NCI-H1048 (cell line): ENCODE results near the gene ULBP2.
"Not testable (repeated sequence)": the region's sequence is repeated elsewhere in the genome, so short reads cannot be mapped to it uniquely, and the experiment has no call there.

Experiments used
- DNase-seq: peaks from one replicate; lab custom pipeline; 2025; lab: John Stamatoyannopoulos, UW

ULBP2 gene

GRCh38 chr6:149941583-149942460, at the start of gene ULBP2:
ULBP2 (plus strand) TSS chr6:149942014; CDS start chr6:149942073, 59 bp downstream.
- peak; percentile 74 for DNase-seq

GRCh38 chr6:149895048-149895590, 46.7 kb upstream of the ULBP2 start:
- DNase-seq, result no peak

DNA sequence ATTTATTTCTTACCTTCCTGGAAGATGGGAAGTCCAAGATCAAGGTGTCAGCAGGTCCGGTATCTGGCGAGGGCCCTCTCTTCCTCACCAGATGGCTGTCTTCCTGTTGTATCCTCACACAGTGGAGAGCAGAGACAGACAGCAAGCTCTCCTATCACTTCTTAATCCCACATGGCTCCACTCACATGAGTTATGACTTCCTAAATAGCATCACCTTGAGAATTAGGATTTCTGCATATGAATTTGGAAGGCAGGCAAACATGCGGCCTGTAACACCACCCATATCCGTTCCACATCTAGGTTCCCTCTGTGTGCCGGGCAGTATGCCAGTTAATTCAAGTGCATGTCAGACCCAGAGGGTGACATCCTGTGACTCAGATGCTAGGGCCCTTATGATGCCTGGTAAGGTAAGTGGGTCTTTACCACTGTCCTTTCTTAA, 46.0 kb upstream of the ULBP2 start:
- DNase-seq, result no peak

GRCh38 chr6:149896491-149896890, 45.3 kb upstream of the ULBP2 start:
- no peak for DNase-seq

- no peak for DNase-seq
These were observed 44.7 kb upstream of the ULBP2 start for GRCh38 chr6:149897015-149897697.

DNA sequence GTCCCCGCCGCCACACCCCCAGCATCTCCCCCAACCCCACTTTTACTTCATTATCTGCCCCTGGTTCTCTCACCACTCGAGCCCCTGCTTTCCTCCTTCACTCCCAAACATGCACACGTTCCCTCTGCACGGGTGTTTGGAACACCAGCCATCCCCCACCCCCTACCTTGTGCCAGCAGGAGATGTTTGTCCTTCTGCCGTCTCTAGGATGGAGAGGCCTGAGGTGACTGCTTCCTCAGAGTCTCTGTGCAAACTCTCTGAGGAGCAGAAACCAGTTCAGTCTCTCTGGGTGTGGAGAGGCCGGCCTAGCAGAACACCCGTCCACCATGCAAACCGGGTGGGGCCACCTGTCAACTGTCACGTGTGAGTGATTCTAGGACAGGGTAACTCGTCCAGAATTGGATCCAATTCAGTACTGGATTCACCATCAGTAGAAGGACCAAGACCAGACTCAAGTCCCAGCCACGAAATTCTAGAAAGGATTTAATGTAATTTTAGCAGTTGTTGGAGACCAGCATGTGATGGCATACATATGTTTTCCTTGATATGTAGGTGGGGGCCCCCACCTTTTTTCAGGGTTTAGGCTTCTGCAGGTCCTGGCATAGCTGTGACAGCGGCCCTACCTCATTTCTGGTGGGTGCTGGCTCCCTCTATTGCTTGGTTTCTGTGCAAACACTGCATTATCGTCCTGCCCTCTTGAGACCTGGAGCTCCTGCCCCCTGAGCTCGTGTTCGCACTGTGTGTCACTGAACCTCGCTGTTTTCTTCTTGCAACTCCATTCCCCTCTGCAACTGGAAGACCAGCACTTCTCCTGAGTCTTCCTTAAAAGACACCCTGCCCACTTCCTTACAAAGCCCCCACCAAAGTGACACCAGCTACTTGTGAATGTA, 43.7 kb upstream of the ULBP2 start, which contains the start of gene RAET1E:
Gene RAET1E, minus strand, starts transcription at position 259 of the 890 bp plus-strand sequence. CDS start 7,212 bp downstream, outside the sequence.
- DNase-seq, result no peak

DNA sequence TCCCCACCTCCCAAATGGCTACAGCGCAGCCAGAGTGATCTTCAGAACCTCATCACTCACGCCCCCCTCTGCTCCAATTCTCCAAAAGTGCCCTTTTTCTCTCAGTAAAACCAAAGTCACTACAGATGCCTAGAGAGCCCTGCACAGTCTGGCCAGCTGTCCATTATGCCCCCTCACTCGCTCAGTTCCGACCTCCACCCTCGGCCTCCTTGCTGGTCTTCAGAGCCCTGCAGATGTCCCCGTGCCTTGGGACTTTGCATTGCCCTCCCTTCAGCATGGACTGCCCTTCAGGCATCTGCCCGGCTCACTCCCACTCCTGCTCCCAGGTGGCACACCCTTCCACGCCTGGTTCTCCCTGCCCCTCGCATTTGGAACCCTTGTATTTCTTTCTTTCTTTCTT, 42.8 kb upstream of the ULBP2 start:
- no peak for DNase-seq

GRCh38 chr6:149899486-149899885, 42.3 kb upstream of the ULBP2 start:
- no peak for DNase-seq

- no peak for DNase-seq
These were observed 41.7 kb upstream of the ULBP2 start for GRCh38 chr6:149899926-149900619.

DNA sequence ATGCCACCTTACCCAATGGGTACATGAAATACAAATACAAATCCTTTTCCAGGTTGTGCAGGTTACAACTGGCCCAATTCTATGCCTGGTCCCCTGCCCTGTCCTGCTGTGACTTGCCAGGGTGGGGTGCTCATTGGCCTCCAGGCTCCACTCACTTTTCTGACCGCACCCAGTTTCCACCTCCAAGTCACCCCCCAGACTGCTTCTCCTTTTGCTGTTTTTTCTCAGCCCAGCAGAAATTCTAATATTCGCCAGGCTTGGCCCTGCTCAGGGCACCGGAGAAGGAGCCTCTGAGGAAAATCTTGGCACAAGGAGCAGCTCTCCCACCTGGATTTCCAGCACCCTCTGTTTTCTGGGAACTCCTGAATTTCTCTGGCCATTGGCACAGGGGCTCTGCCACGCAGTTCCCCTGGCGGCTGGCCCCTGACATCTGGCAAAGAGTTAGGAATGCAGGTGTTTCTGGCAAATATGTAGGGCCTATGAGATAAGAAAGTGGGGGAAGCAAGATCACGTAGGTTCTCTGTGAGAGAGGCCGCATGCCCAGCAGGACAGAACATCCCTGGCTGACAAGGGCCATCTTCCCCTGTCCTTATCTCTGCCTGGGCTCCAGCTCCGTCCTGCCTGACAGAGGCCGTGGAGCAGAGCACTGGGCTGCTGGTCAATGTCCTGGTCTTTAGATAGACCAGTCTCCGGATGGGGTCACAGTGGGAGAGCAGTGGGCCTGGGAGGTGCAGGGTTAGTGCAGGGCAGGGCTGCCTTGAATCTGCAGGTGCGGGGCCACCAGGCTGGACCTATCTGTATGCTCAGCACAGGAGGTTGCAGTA, 41.0 kb upstream of the ULBP2 start:
- DNase-seq, result no peak

GRCh38 chr6:149901444-149902140, 40.2 kb upstream of the ULBP2 start:
- DNase-seq, result no peak

DNA sequence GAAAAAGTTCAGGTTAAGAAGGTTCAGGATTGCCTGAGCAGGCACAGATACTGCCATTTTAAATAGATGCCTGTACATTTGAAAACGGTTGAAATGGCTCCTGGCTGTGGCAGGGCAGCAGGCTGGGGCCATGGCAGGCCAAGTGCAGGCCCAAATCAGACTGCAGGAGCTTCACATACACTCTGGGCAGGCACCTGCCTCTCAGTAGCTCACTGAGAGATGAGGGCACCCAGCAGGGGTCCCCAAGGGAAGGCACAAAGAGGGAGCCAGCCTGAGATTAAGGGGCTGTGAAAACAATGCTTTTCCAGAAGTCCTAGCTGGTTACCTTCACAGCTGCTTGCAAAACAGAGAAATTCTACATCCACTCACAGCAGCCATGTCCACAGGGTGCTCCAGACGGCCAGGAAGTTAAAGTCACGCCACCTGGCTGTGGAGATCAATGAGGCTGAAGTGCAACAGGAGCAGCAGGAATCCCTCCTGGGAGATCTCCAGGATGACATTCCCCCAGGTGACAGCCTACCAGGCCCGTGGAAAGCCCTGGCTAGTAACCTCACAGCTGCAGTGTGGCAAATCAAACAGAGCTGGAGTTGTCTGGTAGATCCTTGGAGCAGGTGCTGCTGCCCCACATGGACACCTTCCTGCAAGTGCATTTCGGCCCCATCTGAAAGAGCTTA, 37.7 kb upstream of the ULBP2 start:
- no peak for DNase-seq

DNA sequence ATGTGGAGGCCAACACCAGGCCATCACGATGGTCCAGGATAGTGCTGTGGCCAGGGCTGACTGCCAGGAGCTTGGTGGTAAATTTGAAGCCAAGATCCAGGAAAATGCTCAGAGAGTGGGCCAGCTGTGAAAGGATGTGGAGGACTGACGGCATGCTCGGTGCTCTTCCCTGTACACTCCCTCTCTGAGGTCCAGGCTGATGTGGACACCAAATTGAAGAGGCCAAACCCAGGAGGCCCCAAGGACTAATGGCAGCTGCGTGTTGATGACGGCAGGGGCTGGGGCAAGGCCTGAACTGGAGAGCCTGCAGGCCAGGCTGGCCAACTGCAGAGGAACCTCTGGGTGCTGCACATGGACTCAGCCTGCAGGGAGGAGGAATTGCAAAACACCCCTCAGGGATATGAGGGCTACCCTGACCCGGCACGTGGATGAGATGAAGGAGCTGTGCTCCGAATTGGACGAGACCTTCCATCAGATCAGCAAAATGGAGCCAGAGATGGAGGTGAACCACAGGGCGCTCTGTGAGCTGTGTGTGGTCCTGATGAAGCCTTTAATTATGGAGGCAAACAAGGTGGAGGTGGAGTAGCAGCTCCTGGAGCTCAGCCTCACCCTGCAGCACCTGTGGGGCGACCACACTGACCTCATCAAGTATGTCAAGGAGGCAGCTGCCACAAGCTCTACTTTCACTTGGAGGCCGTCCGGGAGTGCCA, 37.0 kb upstream of the ULBP2 start:
- no peak for DNase-seq

- DNase-seq, result no peak
These were observed 36.4 kb upstream of the ULBP2 start for GRCh38 chr6:149905371-149905910.

DNA sequence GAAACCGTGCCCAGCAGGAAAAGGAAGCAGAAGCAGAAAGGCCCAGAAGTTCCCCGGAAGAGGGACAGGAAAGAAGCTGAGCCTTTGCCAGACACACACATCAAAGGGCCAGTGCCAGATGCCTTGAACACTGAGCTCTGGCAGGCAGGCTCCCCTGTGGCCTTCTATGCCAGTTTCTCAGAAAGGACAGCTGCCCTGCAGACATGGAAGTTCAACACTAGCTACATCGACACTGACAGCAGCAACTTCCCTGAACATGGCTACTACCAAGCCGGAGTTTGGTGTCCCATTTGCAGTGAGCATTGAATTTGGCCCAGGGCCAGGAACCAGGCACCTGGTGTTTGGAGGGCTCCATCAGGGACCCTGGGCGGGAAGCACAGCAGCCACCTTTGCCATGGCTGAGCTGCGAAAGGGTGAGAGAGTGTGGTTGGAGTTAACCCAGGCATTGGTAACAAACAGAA, 35.9 kb upstream of the ULBP2 start:
- DNase-seq, result no peak

- no peak for DNase-seq
These were observed 35.4 kb upstream of the ULBP2 start for GRCh38 chr6:149906405-149906804.

- DNase-seq, result no peak
These were observed 34.5 kb upstream of the ULBP2 start for GRCh38 chr6:149907317-149907716.

GRCh38 chr6:149908480-149908879, 33.3 kb upstream of the ULBP2 start:
- DNase-seq, result not testable (repeated sequence)
